IPS DF 6.9 (cell line): ENCODE results near the gene FKBP1A.

Experiments used
- DNase-seq: peaks from one replicate; pipeline ENCODE4 v3.0.0-alpha.2; 2013; ENCODE audit warnings: low read depth, low spot score
- H3K27ac ChIP-seq: one replicate; pipeline ENCODE4 v1.5.1; 2013; ENCODE audit warnings: low read length, control low read depth
- H3K27me3 ChIP-seq: 2 replicates; pipeline ENCODE4 v1.6.1; 2013; ENCODE audit warnings: mild to moderate bottlenecking, low read length; ENCODE audit not compliant: control insufficient read depth, insufficient read depth
- H3K36me3 ChIP-seq: 2 replicates; pipeline ENCODE4 v1.6.1; 2013; ENCODE audit warnings: low read length; ENCODE audit not compliant: control insufficient read depth, insufficient read depth
- H3K4me1 ChIP-seq: 2 replicates; pipeline ENCODE4 v1.6.1; 2013; ENCODE audit warnings: low read length; ENCODE audit not compliant: control insufficient read depth, insufficient read depth
- H3K4me3 ChIP-seq: 2 replicates; pipeline ENCODE4 v1.5.1; 2013; ENCODE audit warnings: mild to moderate bottlenecking, low read length
- H3K9me3 ChIP-seq: 2 replicates; pipeline ENCODE4 v1.6.1; 2013; ENCODE audit warnings: low read length, inconsistent platforms; ENCODE audit not compliant: control insufficient read depth, insufficient read depth
- WGBS: extraction: QIAGEN DNeasy Blood & Tissue Kit; methylation state at CpG from one replicate; pipeline ENCODE4 v1.1.7; 2013; ENCODE audit warnings: mixed read lengths, missing lambda C conversion rate; ENCODE audit not compliant: insufficient read length, insufficient coverage; 5-methylcytosine and 5-hydroxymethylcytosine counted together

Gene FKBP1A

DNA sequence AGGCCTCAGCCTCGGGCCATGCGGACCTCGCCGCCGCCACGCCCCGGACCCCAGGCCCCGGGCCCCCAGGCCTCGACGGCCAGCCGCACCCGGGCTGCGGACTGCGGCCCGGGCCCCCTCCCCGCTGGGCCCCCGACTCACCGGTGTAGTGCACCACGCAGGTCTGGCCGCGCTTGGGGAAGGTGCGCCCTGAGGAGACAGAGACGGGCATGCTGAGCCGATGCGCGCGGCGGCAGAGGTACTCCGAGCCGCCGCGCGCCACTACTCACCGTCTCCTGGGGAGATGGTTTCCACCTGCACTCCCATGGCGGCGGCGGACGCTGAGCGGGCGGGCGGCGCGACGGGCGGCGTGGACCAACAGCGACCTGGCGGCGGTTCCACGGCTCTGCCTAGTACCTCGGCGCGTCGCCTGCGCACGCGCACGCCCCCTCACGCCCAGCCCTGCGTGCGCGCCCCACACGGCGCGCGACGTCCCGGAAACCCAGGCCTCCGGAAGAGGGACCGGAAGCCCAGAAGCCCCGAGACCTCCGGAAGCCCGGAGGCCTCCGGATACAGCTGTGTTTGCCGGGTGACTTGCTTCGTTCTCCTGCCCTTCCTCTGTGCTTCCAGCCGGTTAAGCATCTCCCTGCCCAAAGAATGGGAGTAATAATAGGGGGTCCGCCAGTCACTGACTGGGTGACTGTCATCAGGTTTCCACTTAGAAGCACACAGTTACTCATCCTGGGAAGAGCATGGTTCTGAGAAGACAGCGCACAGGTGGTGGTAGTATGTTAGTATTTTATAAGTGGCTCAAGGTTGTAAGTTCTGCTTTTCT is at the start of gene FKBP1A:
TSS of gene FKBP1A (minus strand) at position 362 of the 814 bp plus-strand sequence. CDS start at position 306, 56 bp downstream.
- H3K27ac ChIP-seq = no peak within 1 kb of the TSS
- peak; percentile 41 for DNase-seq
- WGBS = no CpG with 5 or more reads among the region's 79 CpGs

DNA sequence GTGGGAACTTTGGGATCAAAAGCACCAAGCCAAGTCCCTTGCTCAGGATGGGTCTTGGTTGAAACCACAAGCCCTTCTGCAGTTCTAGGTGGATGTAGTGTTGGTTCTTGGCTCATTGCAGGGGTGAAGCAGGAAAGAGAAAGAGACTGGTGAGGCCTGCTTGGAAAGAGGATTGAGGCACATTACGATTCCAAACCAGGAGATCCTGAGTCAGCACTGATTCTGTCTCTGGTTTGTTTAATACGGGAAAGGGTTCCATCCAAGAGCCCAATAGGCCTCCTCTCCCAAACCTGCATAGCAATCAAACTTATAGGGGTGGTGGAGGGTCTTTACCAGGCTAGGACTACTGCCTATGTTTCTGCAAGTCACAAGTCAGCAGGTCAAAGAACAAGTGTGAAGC is 49.5 kb upstream of the FKBP1A start:
- no CpG with 5 or more reads among the region's 2 CpGs for WGBS
- no peak for DNase-seq
- peaks cover 21% of the 10 kb centered on the region for H3K36me3 ChIP-seq

More for the DNA sequence above, at the start of gene FKBP1A:
- no peaks in the 10 kb centered on the region for H3K9me3 ChIP-seq
- H3K36me3 ChIP-seq = no peaks in the 10 kb centered on the region
- peak within 1 kb of the TSS; percentile 81 for H3K4me3 ChIP-seq
- H3K27me3 ChIP-seq = no peaks in the 10 kb centered on the region
- peaks cover 7% of the 10 kb centered on the region for H3K4me1 ChIP-seq

DNA sequence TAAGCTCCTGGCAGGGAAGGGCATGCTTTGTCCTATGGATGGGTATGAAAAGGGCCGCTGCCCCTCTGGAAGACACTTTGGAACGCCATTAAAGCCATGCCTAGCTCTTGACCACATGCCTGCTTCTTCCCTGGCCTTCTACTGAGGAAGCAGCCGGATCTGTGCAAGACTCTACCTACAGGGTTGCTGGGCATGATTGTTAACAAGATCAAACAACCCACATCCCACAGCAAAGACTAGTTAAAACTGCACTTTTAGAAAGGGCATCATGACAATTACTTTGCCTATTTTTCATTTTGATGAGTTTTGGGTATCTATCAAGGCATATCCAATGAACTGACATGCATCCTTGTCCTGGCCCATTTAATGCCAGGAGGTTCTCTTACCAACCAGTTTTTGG is 48.3 kb upstream of the FKBP1A start:
- Histone ChIP-seq H3K27me3 (no peaks in the 10 kb centered on the region), H3K9me3 (no peaks in the 10 kb centered on the region), H3K36me3 (peaks cover 16% of the 10 kb centered on the region), H3K27ac (no peak overlapping the region), H3K4me1 (no peaks in the 10 kb centered on the region), H3K4me3 (no peak overlapping the region)
- DNase-seq = no peak
- no CpG with 5 or more reads among the region's 3 CpGs for WGBS

More for the DNA sequence above, 49.5 kb upstream of the FKBP1A start:
- Histone ChIP-seq H3K27ac (no peak overlapping the region), H3K9me3 (no peaks in the 10 kb centered on the region), H3K4me3 (no peak overlapping the region), H3K4me1 (no peaks in the 10 kb centered on the region), H3K27me3 (no peaks in the 10 kb centered on the region)

DNA sequence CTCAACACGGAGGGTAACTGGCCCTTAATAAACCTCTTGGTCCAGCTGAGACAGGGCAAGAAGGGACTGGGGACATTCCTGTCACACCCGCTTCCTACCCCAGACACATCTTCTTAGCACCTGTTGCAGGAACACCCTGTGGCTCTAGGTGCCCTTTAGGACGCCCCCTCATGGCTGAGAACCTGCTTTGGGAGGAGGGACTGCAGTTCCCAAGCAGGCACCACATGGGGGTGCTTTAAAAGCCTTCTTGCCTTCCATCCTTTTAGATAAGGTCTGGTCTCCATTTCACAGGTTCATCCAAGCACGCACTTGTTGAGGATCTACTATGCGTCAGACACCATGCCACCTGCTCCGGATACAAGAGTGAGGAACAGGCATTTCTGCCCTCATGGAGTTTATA is 47.2 kb upstream of the FKBP1A start:
- Histone ChIP-seq H3K4me1 (no peaks in the 10 kb centered on the region), H3K9me3 (no peaks in the 10 kb centered on the region), H3K27me3 (no peaks in the 10 kb centered on the region), H3K36me3 (peaks cover 10% of the 10 kb centered on the region), H3K4me3 (no peak overlapping the region), H3K27ac (no peak overlapping the region)
- no CpG with 5 or more reads among the region's 6 CpGs for WGBS
- no peak for DNase-seq

DNA sequence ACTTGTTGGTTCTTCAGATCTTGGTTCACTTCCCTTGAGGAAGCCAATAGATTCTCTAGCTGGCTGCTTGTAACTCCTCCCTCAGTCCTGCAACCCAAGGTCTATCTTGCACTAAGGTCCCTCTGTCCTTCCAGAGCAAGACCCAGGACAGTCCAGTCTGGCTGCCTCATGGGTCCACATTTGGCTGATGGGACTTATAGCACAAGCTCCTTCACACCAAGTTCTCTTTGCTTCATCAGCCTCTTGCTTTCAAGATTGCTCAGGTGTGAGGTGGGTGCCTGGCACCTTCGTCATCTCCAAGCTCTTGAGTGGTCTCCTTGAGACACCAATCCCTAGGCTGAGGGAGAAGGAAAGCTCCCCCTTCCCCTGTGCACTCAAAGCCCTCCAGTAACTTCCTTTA is 45.5 kb upstream of the FKBP1A start:
- no peak overlapping the region for H3K4me3 ChIP-seq
- no peaks in the 10 kb centered on the region for H3K4me1 ChIP-seq
- H3K36me3 ChIP-seq = no peaks in the 10 kb centered on the region
- no peak overlapping the region for H3K27ac ChIP-seq
- WGBS = no CpG with 5 or more reads among the region's 1 CpG
- no peaks in the 10 kb centered on the region for H3K27me3 ChIP-seq
- no peak for DNase-seq
- H3K9me3 ChIP-seq = no peaks in the 10 kb centered on the region; the same call in 1 of the 2 replicates

DNA sequence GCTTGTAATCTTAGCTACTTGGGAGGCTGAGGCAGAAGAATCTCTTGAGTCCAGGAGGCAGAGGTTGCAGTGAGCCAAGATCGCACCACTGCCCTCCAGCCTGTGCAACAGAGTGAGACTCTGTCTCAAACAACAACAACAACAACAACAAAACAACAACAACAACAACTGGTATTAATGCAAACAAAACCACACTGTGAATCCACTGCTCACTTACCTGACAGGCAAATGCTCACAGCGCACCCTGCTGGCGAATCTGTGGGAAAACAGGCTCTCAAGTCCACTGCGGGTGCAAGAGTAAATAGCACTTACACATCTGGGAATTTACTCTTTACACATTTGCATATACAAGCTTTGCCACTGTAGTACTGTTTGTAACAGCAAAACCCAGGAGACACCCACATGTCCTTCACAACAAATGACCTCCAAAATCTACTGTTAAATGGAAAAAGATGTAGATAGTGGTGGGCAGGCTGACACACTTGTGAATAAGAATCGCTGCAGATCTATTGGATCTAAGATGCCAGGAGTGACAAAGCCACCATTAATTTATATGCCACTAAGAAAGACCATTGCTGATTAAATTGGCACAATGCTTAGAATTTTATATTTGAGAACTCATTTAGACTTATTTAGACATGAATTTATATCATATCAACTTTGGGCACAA is 44.5 kb upstream of the FKBP1A start:
- WGBS = no CpG with 5 or more reads among the region's 5 CpGs
- Histone ChIP-seq H3K4me1 (no peaks in the 10 kb centered on the region), H3K36me3 (no peaks in the 10 kb centered on the region), H3K27me3 (no peaks in the 10 kb centered on the region), H3K27ac (no peak overlapping the region), H3K4me3 (no peak overlapping the region), H3K9me3 (no peaks in the 10 kb centered on the region; the same call in 1 of the 2 replicates)
- DNase-seq = peak; percentile 47

DNA sequence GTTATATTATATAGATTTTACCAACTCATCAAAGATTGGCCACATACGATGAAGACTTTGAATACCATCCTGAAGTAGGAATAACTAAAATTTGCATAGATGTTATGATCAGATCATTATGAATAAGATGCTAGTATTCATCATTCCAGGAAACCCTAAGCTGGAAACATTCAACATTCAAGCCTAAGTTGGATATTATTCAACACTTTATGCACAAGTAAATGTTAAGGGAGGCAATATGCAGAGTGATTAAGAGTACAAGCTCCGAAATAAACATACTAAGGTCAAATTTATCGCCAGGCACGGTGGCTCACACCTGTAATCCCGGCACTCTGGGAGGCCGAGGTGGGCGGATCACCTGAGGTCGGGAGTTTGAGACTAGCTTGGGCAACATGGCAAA is 43.4 kb upstream of the FKBP1A start:
- Histone ChIP-seq H3K27me3 (no peaks in the 10 kb centered on the region), H3K36me3 (no peaks in the 10 kb centered on the region), H3K4me1 (no peaks in the 10 kb centered on the region), H3K27ac (no peak overlapping the region), H3K4me3 (no peak overlapping the region), H3K9me3 (no peaks in the 10 kb centered on the region; the same call in 1 of the 2 replicates)
- DNase-seq = no peak
- no CpG with 5 or more reads among the region's 8 CpGs for WGBS

DNA sequence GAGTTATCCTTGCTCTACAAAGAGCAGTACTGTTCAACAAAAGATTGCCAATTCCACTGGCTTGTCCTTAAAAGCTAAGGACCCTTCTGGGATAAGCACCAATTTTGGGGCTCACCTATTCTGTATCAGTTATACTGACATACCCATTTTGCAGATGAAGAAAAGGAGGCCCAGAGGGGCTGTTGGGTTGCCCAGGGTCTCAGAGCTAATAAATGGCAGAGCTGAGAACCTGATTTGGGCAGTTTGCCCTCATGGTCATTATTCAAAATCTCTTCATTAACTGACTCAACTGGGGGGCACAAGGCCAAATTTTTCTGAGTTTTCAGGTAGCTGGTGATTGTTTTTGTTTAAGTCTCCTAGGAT is 42.5 kb upstream of the FKBP1A start:
- H3K27ac ChIP-seq = no peak overlapping the region
- no peaks in the 10 kb centered on the region for H3K4me1 ChIP-seq
- DNase-seq = no peak
- H3K27me3 ChIP-seq = no peaks in the 10 kb centered on the region
- no peaks in the 10 kb centered on the region; the same call in 1 of the 2 replicates for H3K9me3 ChIP-seq
- H3K4me3 ChIP-seq = no peak overlapping the region
- H3K36me3 ChIP-seq = no peaks in the 10 kb centered on the region

DNA sequence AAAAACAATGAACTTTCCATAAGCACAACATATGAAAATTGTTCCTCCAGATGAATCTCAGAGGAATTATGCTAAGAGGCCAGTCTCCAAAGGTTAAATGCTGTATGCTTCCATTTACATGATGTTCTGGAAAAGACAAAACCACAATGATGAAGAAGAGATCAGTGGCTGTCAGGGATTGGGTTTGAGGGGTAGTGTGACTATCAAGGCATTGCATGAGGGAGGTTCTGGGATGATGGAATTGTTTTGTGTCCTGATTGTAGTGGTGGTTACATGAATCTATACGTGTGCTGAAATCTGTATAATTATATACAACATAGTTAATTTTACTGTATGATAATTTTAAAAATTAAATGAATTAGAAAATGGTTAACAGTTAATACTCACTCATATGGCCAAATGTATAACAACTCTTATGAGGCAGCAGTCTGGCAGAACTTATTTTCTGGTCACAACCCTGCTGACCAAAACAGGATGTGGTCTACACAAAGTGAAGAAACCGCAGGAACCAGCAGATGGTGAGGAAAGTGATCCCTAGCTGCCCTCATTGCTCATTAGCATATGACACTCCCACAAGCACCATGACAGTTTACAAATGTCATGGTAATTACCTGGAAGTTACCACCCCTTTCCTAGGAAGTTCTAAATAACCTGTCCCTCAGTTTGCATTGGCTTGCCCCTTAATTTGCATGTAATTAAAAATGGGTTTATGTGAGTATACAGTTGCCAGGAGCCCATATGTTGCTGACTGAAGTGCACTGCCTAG is 41.9 kb upstream of the FKBP1A start:
- Histone ChIP-seq H3K36me3 (no peaks in the 10 kb centered on the region), H3K4me3 (no peak overlapping the region), H3K27ac (no peak overlapping the region), H3K9me3 (no peaks in the 10 kb centered on the region; the same call in 1 of the 2 replicates), H3K27me3 (no peaks in the 10 kb centered on the region), H3K4me1 (no peaks in the 10 kb centered on the region)
- WGBS = no CpG with 5 or more reads among the region's 2 CpGs
- no peak for DNase-seq

DNA sequence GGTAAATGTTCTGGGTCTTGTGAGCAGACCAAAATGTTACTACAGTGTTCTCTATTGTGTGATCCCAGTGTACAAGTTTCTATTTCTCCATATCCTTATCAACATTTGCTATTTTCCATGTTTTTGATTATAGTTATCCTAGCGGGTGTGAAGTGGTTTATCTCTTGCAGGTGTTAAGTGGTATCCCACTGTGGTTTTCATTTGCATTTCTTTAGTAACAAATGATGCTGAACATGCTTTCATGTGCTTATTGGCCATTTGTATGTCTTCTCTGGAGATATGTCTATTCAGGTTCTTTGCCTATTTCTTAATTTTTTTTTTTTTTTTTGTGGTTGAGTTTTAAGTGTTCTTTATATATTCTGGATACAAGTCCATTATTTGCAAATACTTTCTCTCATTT is 38.3 kb upstream of the FKBP1A start:
- WGBS = no CpG with 5 or more reads among the region's 1 CpG

More for the DNA sequence above, 38.3 kb upstream of the FKBP1A start:
- H3K4me1 ChIP-seq = peaks cover 2% of the 10 kb centered on the region
- DNase-seq = no peak
- H3K4me3 ChIP-seq = no peak overlapping the region
- H3K27ac ChIP-seq = no peak overlapping the region
- no peaks in the 10 kb centered on the region; the same call in 1 of the 2 replicates for H3K9me3 ChIP-seq
- H3K27me3 ChIP-seq = no peaks in the 10 kb centered on the region
- no peaks in the 10 kb centered on the region for H3K36me3 ChIP-seq
